Vagina (tissue), 2 donors: Measurements from ENCODE around the gene SH3GLB2. TPM values are rescaled to one million over a fixed set of nuclear protein-coding genes. Genes with fewer than 3 reads are reported as not detected.
A peak's percentile ranks its signal among the peaks of the same experiment; 100 is the strongest.
"Not testable (repeated sequence)": the region's sequence is repeated elsewhere in the genome, so short reads cannot be mapped to it uniquely, and the experiment has no call there.

ENCODE experiments used
- DNase-seq, 2 donors: peaks; one replicate each; pipeline ENCODE4 v3.0.0-alpha.2; 2017; ENCODE audit errors: extremely low spot score in 2 of 2
- H3K27ac ChIP-seq: fragments of 200-600 bp; sonication (generic); one replicate; pipeline ENCODE4 v1.5.1; 2019
- H3K27me3 ChIP-seq: fragments of 200-600 bp; sonication (generic); one replicate; pipeline ENCODE4 v1.5.1; 2019
- H3K36me3 ChIP-seq, 2 donors: fragments of 200-600 bp; sonication (generic); one replicate each; pipeline ENCODE4 v1.5.1; 2017 to 2019
- H3K4me1 ChIP-seq: fragments of 200-600 bp; sonication (generic); one replicate; pipeline ENCODE4 v1.5.1; 2019
- H3K4me3 ChIP-seq, 2 donors: fragments of 200-600 bp; sonication (generic); 1 replicate in 1 of 2; 2 replicates in 1 of 2; pipeline ENCODE4 v1.5.1; 2016 to 2019
- H3K9me3 ChIP-seq: fragments of 200-600 bp; sonication (generic); one replicate; pipeline ENCODE4 v1.5.1; 2019
- POLR2A ChIP-seq, 2 donors: fragments of 450-650 bp; IDR thresholded peaks; one replicate each; pipeline ENCODE4 v1.6.1; 2017; ENCODE audit warnings: antibody characterized with exemption in 2 of 2, mild to moderate bottlenecking in 2 of 2, moderate library complexity in 2 of 2
- POLR2AphosphoS5 ChIP-seq, 2 donors: sonication (generic); formaldehyde crosslinking; IDR thresholded peaks; one replicate each; pipeline ENCODE4 v1.9.0; 2017; ENCODE audit warnings: antibody characterized with exemption in 2 of 2, mild to moderate bottlenecking in 2 of 2, low read depth in 1 of 2; ENCODE audit not compliant: insufficient read depth in 1 of 2
- intact Hi-C: fragments of 100-400 bp; cut with DNase I; formaldehyde crosslinking; loops from one replicate; pipeline ENCODE4 v1.15.1; 2023
- total RNA-seq: library from RNA; depleted of rRNA; stranded (reverse); fragments of >200 nt; gene quantifications from one replicate; pipeline ENCODE4 v1.2.3, GENCODE V29; 2016
- TF ChIP-seq, protein P1 (sequence below), 3 experiments: fragments of 450-650 bp in 2 of 3; fragments of 200-600 bp in 1 of 3; sonication (generic) in 1 of 3; IDR thresholded peaks; one replicate each; pipeline ENCODE4 v1.5.1; 2017 to 2019; ENCODE audit warnings: antibody characterized with exemption in 3 of 3, mild to moderate bottlenecking in 2 of 3, moderate library complexity in 2 of 3

Gene SH3GLB2
- total RNA-seq, 1 donor from 2014 or later, result 86.2 TPM

DNA sequence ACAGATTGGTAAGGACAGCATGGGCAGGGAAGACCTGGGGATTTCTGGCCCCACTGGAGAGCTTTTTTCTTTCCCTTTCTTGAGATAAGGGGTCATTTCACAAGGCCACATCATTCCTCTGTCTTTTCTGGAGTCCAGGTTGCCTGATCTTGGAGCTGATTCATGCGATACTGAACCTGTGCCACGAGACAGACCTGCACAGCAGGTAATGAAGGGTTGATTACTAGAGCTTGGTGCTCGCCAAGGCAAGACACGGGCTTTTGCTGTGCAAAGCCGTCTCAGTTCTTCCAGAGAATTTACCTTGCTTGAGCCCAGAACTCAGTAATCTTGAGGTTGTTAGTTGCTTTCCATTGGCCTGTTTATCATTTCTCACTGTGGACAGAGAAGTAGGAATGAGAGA, 41.5 kb downstream of the SH3GLB2 start:
- intact Hi-C loops, result no loop called here
- Histone ChIP-seq H3K4me1 (peaks cover 11% of the 10 kb centered on the region), H3K27ac (no peak overlapping the region), H3K27me3 (no peaks in the 10 kb centered on the region), H3K4me3 (no peak overlapping the region), H3K9me3 (no peaks in the 10 kb centered on the region), H3K36me3 (peaks cover 0 to 78% of the 10 kb centered on the region in 2 donors)
- TF ChIP-seq POLR2AphosphoS5 (IDR thresholded peaks at IDR 0.05; ENCODE audit: insufficient read depth in 1 of 2, low read depth in 1 of 2), result peak in 1 of 2 donors; percentile 32
- no peak for TF ChIP-seq POLR2A (IDR thresholded peaks at IDR 0.05)
- no peak for DNase-seq

DNA sequence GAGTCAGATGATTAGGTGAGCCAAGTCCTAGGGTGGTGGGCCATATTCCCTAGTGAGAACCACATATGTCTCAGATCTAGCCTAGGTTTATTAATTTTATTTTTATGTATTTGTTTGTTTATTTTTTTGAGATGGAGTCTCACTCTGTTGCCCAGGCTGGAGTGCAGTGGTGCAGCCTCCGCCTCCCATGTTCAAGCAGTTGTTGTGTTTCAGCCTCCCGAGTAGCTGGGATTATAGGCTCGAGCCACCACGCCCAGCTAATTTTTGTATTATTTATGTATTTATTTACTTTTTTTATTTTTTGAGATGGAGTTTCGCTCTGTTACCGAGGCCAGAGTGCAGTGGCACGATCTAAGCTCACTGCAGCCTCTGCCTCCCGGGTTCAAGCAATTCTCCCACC, 44.6 kb downstream of the SH3GLB2 start:
- Histone ChIP-seq H3K4me3 (no peak overlapping the region), H3K4me1 (peaks cover 11% of the 10 kb centered on the region), H3K9me3 (no peaks in the 10 kb centered on the region), H3K27ac (no peak overlapping the region), H3K27me3 (no peaks in the 10 kb centered on the region), H3K36me3 (peaks cover 0 to 76% of the 10 kb centered on the region in 2 donors)
- TF ChIP-seq POLR2AphosphoS5 (IDR thresholded peaks at IDR 0.05; ENCODE audit: insufficient read depth in 1 of 2, low read depth in 1 of 2) (no peak), POLR2A (IDR thresholded peaks at IDR 0.05) (no peak)
- TF ChIP-seq, protein P1, sequence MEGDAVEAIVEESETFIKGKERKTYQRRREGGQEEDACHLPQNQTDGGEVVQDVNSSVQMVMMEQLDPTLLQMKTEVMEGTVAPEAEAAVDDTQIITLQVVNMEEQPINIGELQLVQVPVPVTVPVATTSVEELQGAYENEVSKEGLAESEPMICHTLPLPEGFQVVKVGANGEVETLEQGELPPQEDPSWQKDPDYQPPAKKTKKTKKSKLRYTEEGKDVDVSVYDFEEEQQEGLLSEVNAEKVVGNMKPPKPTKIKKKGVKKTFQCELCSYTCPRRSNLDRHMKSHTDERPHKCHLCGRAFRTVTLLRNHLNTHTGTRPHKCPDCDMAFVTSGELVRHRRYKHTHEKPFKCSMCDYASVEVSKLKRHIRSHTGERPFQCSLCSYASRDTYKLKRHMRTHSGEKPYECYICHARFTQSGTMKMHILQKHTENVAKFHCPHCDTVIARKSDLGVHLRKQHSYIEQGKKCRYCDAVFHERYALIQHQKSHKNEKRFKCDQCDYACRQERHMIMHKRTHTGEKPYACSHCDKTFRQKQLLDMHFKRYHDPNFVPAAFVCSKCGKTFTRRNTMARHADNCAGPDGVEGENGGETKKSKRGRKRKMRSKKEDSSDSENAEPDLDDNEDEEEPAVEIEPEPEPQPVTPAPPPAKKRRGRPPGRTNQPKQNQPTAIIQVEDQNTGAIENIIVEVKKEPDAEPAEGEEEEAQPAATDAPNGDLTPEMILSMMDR (IDR thresholded peaks at IDR 0.05), result no peak
- intact Hi-C loops, result no loop called here
- DNase-seq, result no peak

DNA sequence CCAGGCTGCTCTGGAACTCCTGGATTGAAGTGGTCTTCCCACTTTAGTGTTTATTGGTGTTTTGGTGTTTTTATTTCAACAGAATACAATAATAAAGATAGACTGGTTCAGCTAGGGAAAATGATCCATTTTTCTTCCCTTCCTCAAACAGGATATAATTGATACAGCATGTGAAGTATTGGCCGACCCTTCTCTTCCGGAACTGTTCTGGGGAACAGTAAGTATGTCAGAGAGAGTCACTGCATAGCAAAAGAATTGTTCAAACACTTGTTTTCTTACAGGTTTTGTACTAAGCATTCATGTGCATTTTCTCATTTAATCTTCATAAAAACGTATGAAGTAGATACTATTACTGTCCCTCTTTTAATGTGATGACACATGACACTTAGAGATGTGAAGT, 49.0 kb downstream of the SH3GLB2 start:
- Histone ChIP-seq H3K4me1 (no peaks in the 10 kb centered on the region), H3K9me3 (no peaks in the 10 kb centered on the region), H3K36me3 (peaks cover 0 to 87% of the 10 kb centered on the region in 2 donors), H3K4me3 (no peak overlapping the region), H3K27me3 (no peaks in the 10 kb centered on the region), H3K27ac (no peak overlapping the region)
- no peak for DNase-seq
- TF ChIP-seq POLR2AphosphoS5 (IDR thresholded peaks at IDR 0.05; ENCODE audit: insufficient read depth in 1 of 2, low read depth in 1 of 2) (no peak), POLR2A (IDR thresholded peaks at IDR 0.05) (no peak)
- TF ChIP-seq, protein P1 (IDR thresholded peaks at IDR 0.05), result no peak
- intact Hi-C loops, result no loop called here

DNA sequence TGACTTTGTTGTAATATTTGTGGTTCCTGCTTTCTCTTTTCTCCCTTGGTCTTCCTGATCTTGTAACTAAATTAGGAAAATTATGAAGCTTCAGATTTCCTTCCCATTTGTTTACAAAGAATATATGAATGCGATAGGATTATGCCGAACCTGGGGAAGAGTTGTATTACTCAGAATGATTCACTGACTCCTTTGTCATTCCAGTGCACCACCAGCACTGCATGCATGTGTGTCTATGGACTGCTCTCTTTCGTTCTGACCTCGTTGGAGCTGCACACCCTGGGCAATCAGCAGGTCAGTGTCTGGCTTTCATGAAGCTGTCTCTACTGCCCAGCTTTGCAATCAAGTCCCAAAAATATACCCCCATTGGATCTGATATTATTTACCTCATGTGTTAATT, 55.2 kb downstream of the SH3GLB2 start:
- no peak for DNase-seq
- peaks cover 0 to 87% of the 10 kb centered on the region in 2 donors for H3K36me3 ChIP-seq

DNA sequence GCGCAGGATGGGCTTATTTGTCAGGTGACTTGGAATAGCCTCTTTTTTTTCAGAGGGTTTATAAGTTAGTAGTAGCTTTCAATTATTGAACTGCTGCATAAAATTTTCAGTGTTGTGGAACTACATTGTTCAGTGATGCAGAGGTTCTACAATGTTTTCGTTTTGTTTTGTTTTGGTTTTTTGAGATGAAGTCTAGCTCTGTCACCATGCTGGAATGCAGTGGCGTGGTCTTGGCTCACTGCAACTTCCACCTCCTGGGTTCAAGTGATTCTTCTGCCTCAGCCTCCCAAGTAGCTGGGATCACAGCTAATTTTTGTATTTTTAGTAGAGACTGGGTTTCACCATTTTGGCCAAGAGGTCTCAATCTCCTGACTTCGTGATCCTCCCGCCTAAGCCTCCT, 58.6 kb downstream of the SH3GLB2 start:
- Histone ChIP-seq H3K36me3 (peaks cover 0 to 62% of the 10 kb centered on the region in 2 donors), H3K9me3 (no peaks in the 10 kb centered on the region), H3K27ac (no peak overlapping the region), H3K4me1 (no peaks in the 10 kb centered on the region), H3K27me3 (no peaks in the 10 kb centered on the region), H3K4me3 (no peak overlapping the region)
- no peak for DNase-seq
- no peak for TF ChIP-seq POLR2AphosphoS5 (IDR thresholded peaks at IDR 0.05; ENCODE audit: insufficient read depth in 1 of 2, low read depth in 1 of 2)
- TF ChIP-seq POLR2A (IDR thresholded peaks at IDR 0.05), result no peak
- intact Hi-C loops, result no loop called here

More for the DNA sequence above, 55.2 kb downstream of the SH3GLB2 start:
- intact Hi-C loops, result no loop called here
- Histone ChIP-seq H3K4me3 (no peak overlapping the region), H3K4me1 (no peaks in the 10 kb centered on the region), H3K9me3 (no peaks in the 10 kb centered on the region), H3K27ac (no peak overlapping the region), H3K27me3 (no peaks in the 10 kb centered on the region)
- TF ChIP-seq, protein P1 (IDR thresholded peaks at IDR 0.05), result no peak
- no peak for TF ChIP-seq POLR2A (IDR thresholded peaks at IDR 0.05)

DNA sequence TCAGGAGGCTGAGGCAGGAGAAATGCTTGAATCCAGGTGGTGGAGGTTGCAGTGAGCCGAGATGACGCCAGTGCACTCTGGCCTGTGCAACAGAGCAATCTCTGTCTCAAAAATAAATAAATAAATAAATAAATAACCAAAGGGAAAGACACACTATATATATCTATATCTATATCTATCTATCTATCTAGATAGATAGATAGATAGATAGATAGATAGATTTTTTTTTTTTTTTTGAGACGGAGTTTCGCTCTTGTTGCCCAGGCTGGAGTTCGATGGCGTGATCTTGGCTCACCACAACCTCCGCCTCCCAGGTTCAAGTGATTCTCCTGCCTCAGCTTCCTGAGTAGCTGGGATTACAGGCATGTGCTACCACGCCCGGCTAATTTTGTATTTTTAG, 66.7 kb downstream of the SH3GLB2 start:
- peaks cover 2 to 73% of the 10 kb centered on the region in 2 donors for H3K36me3 ChIP-seq
- H3K4me3 ChIP-seq, H3K27ac ChIP-seq, DNase-seq, H3K9me3 ChIP-seq, H3K27me3 ChIP-seq, H3K4me1 ChIP-seq, intact Hi-C loops: not testable (repeated sequence)

Other genes with a start within 250 kb of the SH3GLB2 start
- gene TBC1D13, start 241.1 kb downstream of the SH3GLB2 start, total RNA-seq, result 11.0 TPM
- gene ENDOG, start 209.8 kb downstream of the SH3GLB2 start, total RNA-seq, result 28.2 TPM
- gene SPOUT1, start 198.5 kb downstream of the SH3GLB2 start, total RNA-seq, result 48.6 TPM
- 11.0 TPM for gene KYAT1, start 146.4 kb downstream of the SH3GLB2 start, total RNA-seq
- 110 TPM for gene LRRC8A, start 146.2 kb downstream of the SH3GLB2 start, total RNA-seq
- gene PHYHD1, start 107.3 kb downstream of the SH3GLB2 start, total RNA-seq, result 23.6 TPM
- gene DOLK, start 80.7 kb downstream of the SH3GLB2 start, total RNA-seq, result 8.1 TPM
- 69.0 TPM for gene NUP188, start 80.6 kb downstream of the SH3GLB2 start, total RNA-seq
- gene MIGA2, start 8.3 kb upstream of the SH3GLB2 start, total RNA-seq, result 35.1 TPM
- gene DOLPP1, start 52.8 kb upstream of the SH3GLB2 start, total RNA-seq, result 3.2 TPM
- 59.9 TPM for gene CRAT, start 82.5 kb upstream of the SH3GLB2 start, total RNA-seq
- 46.2 TPM for gene PTPA, start 83.1 kb upstream of the SH3GLB2 start, total RNA-seq
- 34.4 TPM for gene IER5L, start 149.9 kb upstream of the SH3GLB2 start, total RNA-seq